Vagina (tissue), 2 donors: ENCODE data around the gene OR2M4. TPM values are rescaled to one million over a fixed set of nuclear protein-coding genes. Genes with fewer than 3 reads are reported as not detected.

ENCODE experiments used
- DNase-seq, 2 donors: peaks; one replicate each; pipeline ENCODE4 v3.0.0-alpha.2; 2017; ENCODE audit errors: extremely low spot score in 2 of 2
- H3K27ac ChIP-seq: fragments of 200-600 bp; sonication (generic); one replicate; pipeline ENCODE4 v1.5.1; 2019
- H3K27me3 ChIP-seq: fragments of 200-600 bp; sonication (generic); one replicate; pipeline ENCODE4 v1.5.1; 2019
- H3K36me3 ChIP-seq, 2 donors: fragments of 200-600 bp; sonication (generic); one replicate each; pipeline ENCODE4 v1.5.1; 2017 to 2019
- H3K4me1 ChIP-seq: fragments of 200-600 bp; sonication (generic); one replicate; pipeline ENCODE4 v1.5.1; 2019
- H3K4me3 ChIP-seq, 2 donors: fragments of 200-600 bp; sonication (generic); 1 replicate in 1 of 2; 2 replicates in 1 of 2; pipeline ENCODE4 v1.5.1; 2016 to 2019
- H3K9me3 ChIP-seq: fragments of 200-600 bp; sonication (generic); one replicate; pipeline ENCODE4 v1.5.1; 2019
- POLR2A ChIP-seq, 2 donors: fragments of 450-650 bp; IDR thresholded peaks; one replicate each; pipeline ENCODE4 v1.6.1; 2017; ENCODE audit warnings: antibody characterized with exemption in 2 of 2, mild to moderate bottlenecking in 2 of 2, moderate library complexity in 2 of 2
- POLR2AphosphoS5 ChIP-seq, 2 donors: sonication (generic); formaldehyde crosslinking; IDR thresholded peaks; one replicate each; pipeline ENCODE4 v1.9.0; 2017; ENCODE audit warnings: antibody characterized with exemption in 2 of 2, mild to moderate bottlenecking in 2 of 2, low read depth in 1 of 2; ENCODE audit not compliant: insufficient read depth in 1 of 2
- intact Hi-C: fragments of 100-400 bp; cut with DNase I; formaldehyde crosslinking; loops from one replicate; pipeline ENCODE4 v1.15.1; 2023
- total RNA-seq: library from RNA; depleted of rRNA; stranded (reverse); fragments of >200 nt; gene quantifications from one replicate; pipeline ENCODE4 v1.2.3, GENCODE V29; 2016
- TF ChIP-seq, protein P1 (sequence below), 3 experiments: fragments of 450-650 bp in 2 of 3; fragments of 200-600 bp in 1 of 3; sonication (generic) in 1 of 3; IDR thresholded peaks; one replicate each; pipeline ENCODE4 v1.5.1; 2017 to 2019; ENCODE audit warnings: antibody characterized with exemption in 3 of 3, mild to moderate bottlenecking in 2 of 3, moderate library complexity in 2 of 3

OR2M4 gene, protein sequence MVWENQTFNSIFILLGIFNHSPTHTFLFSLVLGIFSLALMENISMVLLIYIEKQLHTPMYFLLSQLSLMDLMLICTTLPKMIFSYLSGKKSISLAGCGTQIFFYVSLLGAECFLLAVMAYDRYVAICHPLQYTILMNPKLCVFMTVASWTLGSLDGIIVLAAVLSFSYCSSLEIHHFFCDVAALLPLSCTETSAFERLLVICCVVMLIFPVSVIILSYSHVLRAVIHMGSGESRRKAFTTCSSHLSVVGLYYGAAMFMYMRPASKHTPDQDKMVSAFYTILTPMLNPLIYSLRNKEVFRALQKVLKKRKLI
- not detected for total RNA-seq

DNA sequence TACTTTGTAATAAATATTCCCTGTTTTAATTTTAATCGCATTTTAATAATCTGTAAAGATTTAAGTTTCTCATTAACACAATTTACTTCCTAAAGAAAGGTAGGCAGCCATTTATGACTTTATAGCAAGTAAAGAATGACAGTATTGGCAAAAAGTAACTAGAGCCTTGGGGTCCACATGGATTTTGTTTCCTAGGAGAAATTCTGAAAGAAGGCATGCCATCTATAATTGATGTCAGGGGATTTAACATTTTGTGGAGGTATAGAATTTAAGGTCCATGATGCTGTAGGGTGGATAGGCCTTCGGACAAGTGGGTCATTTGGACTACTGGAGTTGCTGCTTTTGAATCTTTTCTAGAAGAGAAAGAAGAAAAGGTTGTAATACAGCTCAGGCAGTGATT, at the start of gene OR2M4:
OR2M4 (plus strand) TSS at position 301 of the 400 bp plus-strand sequence. CDS start 7,512 bp downstream, outside the sequence.
- Histone ChIP-seq H3K27me3 (no peaks in the 10 kb centered on the region), H3K4me3 (no peak within 1 kb of the TSS), H3K27ac (no peak within 1 kb of the TSS), H3K36me3 (no peaks in the 10 kb centered on the region), H3K4me1 (no peaks in the 10 kb centered on the region), H3K9me3 (no peaks in the 10 kb centered on the region)
- no peak for DNase-seq
- intact Hi-C loops, result no loop called here
- TF ChIP-seq, protein P1, sequence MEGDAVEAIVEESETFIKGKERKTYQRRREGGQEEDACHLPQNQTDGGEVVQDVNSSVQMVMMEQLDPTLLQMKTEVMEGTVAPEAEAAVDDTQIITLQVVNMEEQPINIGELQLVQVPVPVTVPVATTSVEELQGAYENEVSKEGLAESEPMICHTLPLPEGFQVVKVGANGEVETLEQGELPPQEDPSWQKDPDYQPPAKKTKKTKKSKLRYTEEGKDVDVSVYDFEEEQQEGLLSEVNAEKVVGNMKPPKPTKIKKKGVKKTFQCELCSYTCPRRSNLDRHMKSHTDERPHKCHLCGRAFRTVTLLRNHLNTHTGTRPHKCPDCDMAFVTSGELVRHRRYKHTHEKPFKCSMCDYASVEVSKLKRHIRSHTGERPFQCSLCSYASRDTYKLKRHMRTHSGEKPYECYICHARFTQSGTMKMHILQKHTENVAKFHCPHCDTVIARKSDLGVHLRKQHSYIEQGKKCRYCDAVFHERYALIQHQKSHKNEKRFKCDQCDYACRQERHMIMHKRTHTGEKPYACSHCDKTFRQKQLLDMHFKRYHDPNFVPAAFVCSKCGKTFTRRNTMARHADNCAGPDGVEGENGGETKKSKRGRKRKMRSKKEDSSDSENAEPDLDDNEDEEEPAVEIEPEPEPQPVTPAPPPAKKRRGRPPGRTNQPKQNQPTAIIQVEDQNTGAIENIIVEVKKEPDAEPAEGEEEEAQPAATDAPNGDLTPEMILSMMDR (IDR thresholded peaks at IDR 0.05), result no peak
- TF ChIP-seq POLR2AphosphoS5 (IDR thresholded peaks at IDR 0.05; ENCODE audit: insufficient read depth in 1 of 2, low read depth in 1 of 2) (no peak), POLR2A (IDR thresholded peaks at IDR 0.05) (no peak)

DNA sequence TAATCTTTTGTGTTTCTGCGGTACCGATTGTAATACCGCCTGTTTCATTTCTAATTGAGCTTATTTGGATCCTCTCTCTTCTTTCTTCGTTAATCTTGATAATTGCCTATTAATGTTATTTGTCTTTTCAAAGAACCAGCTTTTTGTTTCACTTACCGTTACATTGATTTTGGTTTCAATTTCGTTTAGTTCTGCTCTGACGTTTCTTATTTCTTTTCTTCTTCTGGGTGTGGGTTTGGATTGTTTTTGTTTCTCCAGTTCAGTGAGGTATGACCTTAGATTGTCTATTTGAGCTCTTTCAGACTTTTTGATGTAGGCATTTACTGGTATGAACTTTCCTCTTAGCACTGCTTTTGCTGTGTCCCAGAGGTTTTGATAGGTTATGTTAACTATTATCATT, 47.2 kb upstream of the OR2M4 start:
- H3K9me3 ChIP-seq, result no peaks in the 10 kb centered on the region
- no peaks in the 10 kb centered on the region for H3K36me3 ChIP-seq
- no peak for DNase-seq
- intact Hi-C loops, result no loop called here
- no peak overlapping the region for H3K27ac ChIP-seq
- no peaks in the 10 kb centered on the region for H3K27me3 ChIP-seq
- no peak for TF ChIP-seq POLR2AphosphoS5 (IDR thresholded peaks at IDR 0.05; ENCODE audit: insufficient read depth in 1 of 2, low read depth in 1 of 2)
- TF ChIP-seq POLR2A (IDR thresholded peaks at IDR 0.05), result no peak
- H3K4me1 ChIP-seq, result no peaks in the 10 kb centered on the region
- no peak overlapping the region for H3K4me3 ChIP-seq

DNA sequence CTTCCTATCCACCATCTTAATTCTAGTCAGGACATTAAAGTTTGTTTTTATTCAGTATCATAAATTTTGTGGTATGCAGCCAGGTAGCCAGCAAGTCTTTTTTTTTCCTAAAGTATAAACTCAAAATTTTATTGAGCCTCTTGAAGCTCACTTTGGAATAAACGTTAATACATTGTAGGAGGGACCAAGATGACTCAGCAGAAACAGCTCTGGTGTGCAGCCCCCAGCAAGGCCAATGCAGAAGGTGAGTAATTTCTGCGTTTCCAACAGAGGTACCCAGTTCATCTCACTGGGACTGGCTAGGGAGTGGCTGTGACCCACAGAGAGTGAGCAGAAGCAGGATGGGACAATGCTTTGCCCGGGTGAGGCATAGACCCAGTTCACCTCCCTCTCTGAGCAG, 43.9 kb upstream of the OR2M4 start:
- Histone ChIP-seq H3K27ac (no peak overlapping the region), H3K4me3 (no peak overlapping the region), H3K36me3 (no peaks in the 10 kb centered on the region), H3K9me3 (no peaks in the 10 kb centered on the region), H3K27me3 (no peaks in the 10 kb centered on the region), H3K4me1 (no peaks in the 10 kb centered on the region)
- TF ChIP-seq POLR2A (IDR thresholded peaks at IDR 0.05), result no peak
- TF ChIP-seq, protein P1 (IDR thresholded peaks at IDR 0.05), result no peak
- intact Hi-C loops, result no loop called here
- no peak for DNase-seq

DNA sequence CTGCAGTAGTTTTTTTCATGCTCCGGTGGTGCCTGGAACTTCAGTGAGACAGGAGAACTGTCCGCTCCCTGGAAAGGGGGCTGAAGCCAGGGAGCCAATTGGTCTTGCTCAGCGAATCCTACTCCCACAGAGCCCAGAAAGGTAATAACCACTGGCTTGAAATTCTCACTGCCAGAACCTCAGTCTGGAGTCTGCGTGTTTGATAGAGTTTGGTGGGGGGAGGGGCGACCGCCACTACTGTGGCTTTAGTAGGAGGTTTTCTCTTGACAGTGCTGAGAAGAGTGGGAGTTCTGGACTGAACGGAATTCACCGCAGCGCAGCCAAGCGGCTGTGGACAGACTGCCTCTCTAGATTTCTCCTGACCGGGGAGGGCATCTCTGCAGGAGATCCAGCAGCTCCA, 42.2 kb upstream of the OR2M4 start:
- intact Hi-C loops, result no loop called here
- Histone ChIP-seq H3K4me3 (no peak overlapping the region), H3K4me1 (no peaks in the 10 kb centered on the region), H3K9me3 (no peaks in the 10 kb centered on the region), H3K36me3 (no peaks in the 10 kb centered on the region), H3K27me3 (no peaks in the 10 kb centered on the region), H3K27ac (no peak overlapping the region)
- DNase-seq, result no peak
- TF ChIP-seq POLR2AphosphoS5 (IDR thresholded peaks at IDR 0.05; ENCODE audit: insufficient read depth in 1 of 2, low read depth in 1 of 2) (no peak), POLR2A (IDR thresholded peaks at IDR 0.05) (no peak)
- TF ChIP-seq, protein P1 (IDR thresholded peaks at IDR 0.05), result no peak

DNA sequence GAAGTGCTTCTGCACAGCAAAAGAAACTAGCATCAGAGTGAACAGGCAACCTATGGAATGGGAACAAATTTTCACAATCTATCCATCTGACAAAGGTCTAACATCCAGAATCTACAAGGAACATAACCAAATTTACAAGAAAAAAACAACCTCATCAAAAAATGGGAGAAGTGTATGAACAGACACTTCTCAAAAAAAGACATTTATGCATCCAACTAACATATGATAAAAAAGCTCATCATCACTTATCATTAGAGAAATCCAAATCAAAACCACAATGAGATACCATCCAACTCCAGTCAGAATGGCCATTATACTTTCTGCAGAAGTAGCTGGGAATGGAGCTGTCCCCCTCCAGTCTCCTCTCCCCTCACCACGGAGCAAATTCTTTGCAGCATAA, 37.1 kb upstream of the OR2M4 start:
- Histone ChIP-seq H3K27me3 (no peaks in the 10 kb centered on the region), H3K4me1 (no peaks in the 10 kb centered on the region), H3K27ac (no peak overlapping the region), H3K4me3 (no peak overlapping the region), H3K9me3 (no peaks in the 10 kb centered on the region), H3K36me3 (no peaks in the 10 kb centered on the region)
- no peak for DNase-seq
- intact Hi-C loops, result no loop called here
- TF ChIP-seq POLR2AphosphoS5 (IDR thresholded peaks at IDR 0.05; ENCODE audit: insufficient read depth in 1 of 2, low read depth in 1 of 2), result no peak
- TF ChIP-seq POLR2A (IDR thresholded peaks at IDR 0.05), result no peak

DNA sequence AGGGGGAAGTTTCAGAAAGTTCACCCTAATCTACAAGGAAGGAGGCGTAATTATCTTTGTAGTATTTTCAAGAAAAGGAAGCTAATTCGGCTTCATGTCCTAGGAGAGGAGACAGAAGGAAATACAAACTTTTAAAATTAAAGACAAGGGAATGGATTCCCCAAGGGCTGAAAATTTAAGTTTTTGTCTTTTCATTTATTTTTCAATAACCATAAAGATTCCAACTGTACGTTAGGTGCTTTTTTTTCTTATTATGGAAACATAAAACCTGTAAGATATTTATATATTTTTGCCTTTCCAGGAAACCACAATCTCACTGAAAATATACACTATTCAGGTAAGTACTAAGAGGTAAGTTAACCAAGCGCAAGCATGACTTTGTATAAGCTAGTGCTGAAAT, 34.3 kb upstream of the OR2M4 start, which contains the start of gene OR2M3:
OR2M3 (plus strand) TSS at position 301 of the 400 bp plus-strand sequence. CDS start 5,803 bp downstream, outside the sequence.
- H3K27me3 ChIP-seq, result no peaks in the 10 kb centered on the region
- no peaks in the 10 kb centered on the region for H3K36me3 ChIP-seq
- no peak for TF ChIP-seq POLR2A (IDR thresholded peaks at IDR 0.05)
- TF ChIP-seq POLR2AphosphoS5 (IDR thresholded peaks at IDR 0.05; ENCODE audit: insufficient read depth in 1 of 2, low read depth in 1 of 2), result no peak
- TF ChIP-seq, protein P1 (IDR thresholded peaks at IDR 0.05), result no peak
- no peaks in the 10 kb centered on the region for H3K4me1 ChIP-seq
- no peak within 1 kb of the TSS for H3K27ac ChIP-seq
- H3K4me3 ChIP-seq, result no peak within 1 kb of the TSS
- no peak for DNase-seq
- intact Hi-C loops, result no loop called here
- H3K9me3 ChIP-seq, result no peaks in the 10 kb centered on the region
